GM18502 (cell line): Measurements from ENCODE around the gene POLR2H.

Experiments
- ATAC-seq: cut with Tn5 transposase; IDR thresholded peaks from one replicate; pipeline ENCODE4 v1.9.1; 2021; ENCODE audit warnings: mild to moderate bottlenecking; ENCODE audit not compliant: unreplicated experiment, poor library complexity

POLR2H gene

DNA sequence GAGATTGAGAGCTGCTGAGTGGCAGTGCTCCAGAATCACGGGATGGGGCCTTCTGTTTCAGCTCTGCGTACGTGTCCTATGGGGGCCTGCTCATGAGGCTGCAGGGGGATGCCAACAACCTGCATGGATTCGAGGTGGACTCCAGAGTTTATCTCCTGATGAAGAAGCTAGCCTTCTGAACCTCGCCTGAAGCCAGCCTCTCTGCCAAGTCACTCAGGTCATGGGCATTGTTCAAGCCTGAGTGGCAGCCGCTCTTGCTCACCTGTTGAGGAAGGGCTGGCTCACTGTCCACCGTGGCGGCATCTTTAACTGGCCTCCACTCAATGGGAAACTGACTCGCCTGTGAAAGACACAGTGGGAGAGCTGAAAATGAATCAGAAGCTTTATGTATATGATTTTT lies 6.6 kb downstream of the POLR2H start:
- no peak for ATAC-seq

- no peak for ATAC-seq
Observed at GRCh38 chr3:184368586-184369183, 7.2 kb downstream of the POLR2H start.

DNA sequence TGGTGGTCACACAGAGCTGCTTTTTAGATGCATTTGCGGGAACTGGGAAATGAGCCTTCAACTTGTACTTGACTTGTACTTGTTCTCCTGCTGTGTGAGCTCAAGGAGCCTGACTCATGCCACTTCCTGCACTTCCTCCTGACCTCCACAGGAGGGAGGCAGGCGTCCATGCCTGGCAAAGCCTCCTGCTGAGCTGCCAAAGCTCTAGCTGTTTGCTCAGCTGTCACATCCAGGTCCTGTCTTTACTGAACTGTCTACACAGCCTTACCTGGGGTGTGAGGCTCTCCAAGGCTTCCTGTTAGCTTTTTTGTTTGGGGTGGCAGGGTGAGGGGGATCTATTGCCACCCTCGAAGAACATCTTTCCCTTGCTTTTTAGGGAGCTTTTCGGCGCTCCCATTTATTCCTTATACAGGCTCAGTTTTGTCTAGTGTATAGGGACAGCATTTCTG lies 10.1 kb downstream of the POLR2H start:
- peak; percentile 85 for ATAC-seq

GRCh38 chr3:184372296-184372821 lies 10.8 kb downstream of the POLR2H start:
- ATAC-seq = no peak

DNA sequence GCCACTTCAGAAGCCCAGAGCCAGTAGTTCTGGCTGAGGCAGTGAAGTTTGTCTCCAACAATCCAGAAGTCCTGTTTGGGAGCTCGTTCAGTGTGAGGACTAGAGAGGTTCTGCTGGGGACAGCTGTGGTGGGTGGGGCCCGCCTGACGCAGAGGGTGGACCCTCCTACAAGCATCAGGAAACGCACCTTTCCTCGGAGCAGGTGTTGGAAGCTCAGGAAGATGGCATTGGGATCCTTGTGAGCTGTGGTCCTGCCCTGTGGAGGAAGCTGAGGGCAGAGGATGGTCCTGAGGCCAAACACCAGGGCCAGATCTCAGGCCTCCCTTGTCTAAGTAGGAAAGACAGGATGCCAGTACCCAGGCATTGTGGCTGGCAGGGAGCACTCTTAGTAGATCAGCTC lies 11.4 kb downstream of the POLR2H start:
- ATAC-seq = no peak

DNA sequence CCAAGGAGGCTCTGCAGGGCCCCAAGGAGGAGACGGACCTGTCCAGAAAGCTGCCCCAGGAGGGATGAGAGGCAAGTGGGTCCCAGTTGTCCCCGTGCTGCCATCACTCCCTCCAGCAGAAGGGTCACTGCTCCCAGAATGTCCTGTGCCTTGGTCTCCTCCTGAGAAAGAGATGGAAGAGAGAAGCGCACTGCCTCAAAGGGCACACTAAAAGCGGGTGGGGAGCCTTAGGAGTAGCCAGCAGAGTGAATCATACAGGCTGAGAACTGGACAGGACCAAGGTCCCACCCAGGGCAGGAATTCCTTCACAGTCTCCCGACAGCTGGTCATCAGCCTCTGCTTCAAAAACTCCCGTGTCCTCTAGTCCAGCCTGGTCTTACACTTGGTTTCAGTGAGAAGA lies 11.9 kb downstream of the POLR2H start:
- ATAC-seq = no peak

GRCh38 chr3:184375747-184376461 lies 14.4 kb downstream of the POLR2H start:
- no peak for ATAC-seq

- ATAC-seq = no peak
Observed at GRCh38 chr3:184377374-184377773, 15.9 kb downstream of the POLR2H start.

- no peak for ATAC-seq
Observed at GRCh38 chr3:184377882-184378445, 16.5 kb downstream of the POLR2H start, which contains the start of gene THPO. Gene THPO, minus strand, starts transcription at chr3:184378207. Its CDS starts 1,948 bp downstream, at chr3:184376259.

- no peak for ATAC-seq
Observed at GRCh38 chr3:184378651-184379357, 17.3 kb downstream of the POLR2H start.

- no peak for ATAC-seq
Observed at GRCh38 chr3:184379358-184380184, 18.1 kb downstream of the POLR2H start, which contains the start of gene CHRD. Gene CHRD, plus strand, starts transcription at chr3:184380054. Its CDS starts 265 bp downstream, at chr3:184380319.

- ATAC-seq = no peak
Observed at GRCh38 chr3:184380185-184380626, 18.7 kb downstream of the POLR2H start.

- no peak for ATAC-seq
Observed at GRCh38 chr3:184380627-184381260, 19.2 kb downstream of the POLR2H start.

DNA sequence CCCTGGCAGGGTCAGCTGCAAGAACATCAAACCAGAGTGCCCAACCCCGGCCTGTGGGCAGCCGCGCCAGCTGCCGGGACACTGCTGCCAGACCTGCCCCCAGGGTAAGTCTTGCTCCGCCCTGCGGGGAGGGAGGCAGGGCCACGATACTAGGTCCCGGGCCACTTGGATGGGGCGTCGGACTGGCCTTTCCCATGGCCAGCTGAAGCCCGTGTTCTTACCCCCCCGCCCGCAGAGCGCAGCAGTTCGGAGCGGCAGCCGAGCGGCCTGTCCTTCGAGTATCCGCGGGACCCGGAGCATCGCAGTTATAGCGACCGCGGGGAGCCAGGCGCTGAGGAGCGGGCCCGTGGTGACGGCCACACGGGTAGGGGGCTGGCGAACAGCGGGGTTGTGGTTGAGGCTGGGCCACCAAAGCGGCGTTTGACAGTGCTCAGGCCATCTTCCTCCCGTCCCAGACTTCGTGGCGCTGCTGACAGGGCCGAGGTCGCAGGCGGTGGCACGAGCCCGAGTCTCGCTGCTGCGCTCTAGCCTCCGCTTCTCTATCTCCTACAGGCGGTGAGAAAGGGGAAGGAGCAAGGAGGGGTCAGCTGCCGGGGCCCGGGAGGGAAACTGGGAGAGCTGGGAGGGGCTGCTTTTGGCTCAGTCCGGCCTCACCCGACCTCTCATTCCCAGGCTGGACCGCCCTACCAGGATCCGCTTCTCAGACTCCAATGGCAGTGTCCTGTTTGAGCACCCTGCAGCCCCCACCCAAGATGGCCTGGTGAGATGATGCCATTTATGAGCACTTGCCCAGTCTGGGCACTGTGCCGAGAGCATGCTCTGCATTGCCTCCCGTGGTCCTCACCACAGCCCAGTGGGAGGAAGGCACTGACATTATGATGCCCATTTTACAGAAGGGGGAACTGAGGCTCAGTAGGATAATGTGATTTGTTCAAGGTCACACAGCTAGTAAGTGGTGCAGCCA lies 20.0 kb downstream of the POLR2H start:
- ATAC-seq = no peak

DNA sequence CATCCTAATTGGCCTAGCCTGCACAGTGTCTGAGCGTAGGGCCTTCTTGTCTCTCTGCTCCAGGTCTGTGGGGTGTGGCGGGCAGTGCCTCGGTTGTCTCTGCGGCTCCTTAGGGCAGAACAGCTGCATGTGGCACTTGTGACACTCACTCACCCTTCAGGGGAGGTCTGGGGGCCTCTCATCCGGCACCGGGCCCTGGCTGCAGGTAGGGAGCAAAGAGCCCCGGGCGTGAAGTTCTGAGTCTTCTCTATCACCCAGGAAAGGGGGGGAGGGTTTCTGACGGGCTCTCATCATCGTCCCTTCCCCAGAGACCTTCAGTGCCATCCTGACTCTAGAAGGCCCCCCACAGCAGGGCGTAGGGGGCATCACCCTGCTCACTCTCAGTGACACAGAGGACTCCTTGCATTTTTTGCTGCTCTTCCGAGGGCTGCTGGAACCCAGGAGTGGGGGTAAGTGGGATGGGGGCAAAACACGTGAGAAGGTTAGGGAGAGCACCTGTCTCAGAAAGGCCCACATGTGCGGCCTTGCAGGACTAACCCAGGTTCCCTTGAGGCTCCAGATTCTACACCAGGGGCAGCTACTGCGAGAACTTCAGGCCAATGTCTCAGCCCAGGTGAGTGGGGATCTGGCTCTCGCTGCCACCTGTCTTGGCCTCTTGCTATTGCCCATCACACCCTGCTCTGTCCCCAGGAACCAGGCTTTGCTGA lies 21.0 kb downstream of the POLR2H start:
- no peak for ATAC-seq

- ATAC-seq = no peak
Observed at GRCh38 chr3:184383033-184383740, 21.7 kb downstream of the POLR2H start.

GRCh38 chr3:184384342-184384741 lies 22.8 kb downstream of the POLR2H start:
- no peak for ATAC-seq
